ENCODE results near the gene SRSF2.
"Not testable (repeated sequence)": the region's sequence is repeated elsewhere in the genome, so short reads cannot be mapped to it uniquely, and the experiment has no call there.

Gene SRSF2

GRCh38 chr17:76700270-76700616 is 36.9 kb downstream of the SRSF2 start:
- DNase-seq: no peak

GRCh38 chr17:76698466-76698977 is 38.6 kb downstream of the SRSF2 start:
- DNase-seq: not testable (repeated sequence)

GRCh38 chr17:76697702-76698465 is 39.2 kb downstream of the SRSF2 start:
- DNase-seq: no peak

- no peak for DNase-seq
These were observed 40.1 kb downstream of the SRSF2 start for GRCh38 chr17:76696763-76697701.

GRCh38 chr17:76695059-76695831 is 41.9 kb downstream of the SRSF2 start:
- no peak for DNase-seq

DNA sequence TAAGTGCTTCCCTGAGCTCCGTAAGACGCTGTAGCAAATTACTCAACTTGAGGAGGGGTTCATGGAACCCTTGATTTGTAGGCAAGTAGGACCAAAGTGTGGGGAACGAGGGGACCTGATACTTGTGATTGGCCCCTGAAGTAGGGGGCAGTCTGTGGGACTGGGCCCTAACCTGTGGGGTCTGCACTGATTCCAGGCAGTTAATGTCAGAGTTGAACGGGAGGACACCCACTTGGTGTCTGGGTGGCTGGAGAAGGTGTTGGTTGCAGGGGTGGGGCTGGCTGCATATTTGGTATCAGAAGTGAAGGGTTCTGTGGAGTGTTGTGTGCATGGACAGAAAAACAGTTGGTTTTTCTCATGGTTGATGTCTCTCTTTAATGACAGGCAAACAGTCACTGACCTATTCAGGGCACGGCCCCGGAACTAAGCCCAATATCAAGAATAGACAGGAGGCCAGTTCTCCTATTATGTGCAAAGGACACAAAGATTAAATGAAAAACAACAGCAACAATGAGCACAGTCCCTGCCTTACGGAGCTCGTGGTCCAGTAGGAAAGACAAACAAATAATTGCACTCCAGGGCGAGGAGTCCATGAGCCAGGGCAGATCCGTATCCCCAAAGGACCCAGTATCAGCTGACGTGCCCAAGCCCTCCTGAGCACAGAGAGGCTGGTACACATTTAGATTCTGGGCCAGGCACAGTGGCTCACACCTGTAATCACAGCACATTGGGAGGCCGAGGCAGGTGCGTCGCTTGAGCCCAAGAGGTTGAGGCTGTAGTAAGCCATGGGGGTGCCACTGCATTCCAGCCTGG is 45.5 kb downstream of the SRSF2 start:
- no peak for DNase-seq

DNA sequence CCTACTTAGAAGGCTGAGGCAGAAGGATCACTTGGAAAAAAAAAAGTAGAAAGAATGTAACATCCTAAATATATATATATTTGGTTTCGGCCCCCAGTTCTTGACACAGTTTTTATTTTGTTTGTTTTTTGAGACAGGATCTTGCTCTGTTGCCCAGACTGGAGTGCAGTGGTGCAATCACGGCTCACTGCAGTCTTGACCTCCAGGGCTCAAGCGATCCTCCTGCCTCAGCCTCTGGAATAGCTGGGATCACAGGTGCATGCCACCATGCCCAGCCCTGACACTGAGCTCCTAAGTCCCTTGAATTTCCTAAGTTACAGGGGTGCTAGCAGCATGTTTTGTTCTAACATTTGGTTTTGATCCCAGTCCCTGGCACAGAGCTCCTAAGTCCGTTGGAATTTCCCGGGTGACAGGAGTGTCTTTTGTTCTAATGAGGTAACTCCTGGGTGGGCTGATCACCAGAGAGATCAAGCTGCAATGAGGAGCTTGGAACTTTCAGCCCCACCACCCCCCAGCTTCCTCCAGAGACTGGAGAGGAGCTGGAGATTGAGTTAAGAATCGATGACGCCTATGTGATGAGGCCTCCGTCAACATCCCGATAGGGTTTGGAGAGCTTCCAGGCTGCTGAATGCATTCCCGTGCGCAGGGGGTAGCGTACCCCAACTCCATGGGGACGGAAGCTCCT is 46.4 kb downstream of the SRSF2 start:
- DNase-seq: no peak

GRCh38 chr17:76689859-76690258 is 47.3 kb downstream of the SRSF2 start:
- DNase-seq: no peak

GRCh38 chr17:76688165-76688622 is 48.9 kb downstream of the SRSF2 start:
- no peak for DNase-seq

DNA sequence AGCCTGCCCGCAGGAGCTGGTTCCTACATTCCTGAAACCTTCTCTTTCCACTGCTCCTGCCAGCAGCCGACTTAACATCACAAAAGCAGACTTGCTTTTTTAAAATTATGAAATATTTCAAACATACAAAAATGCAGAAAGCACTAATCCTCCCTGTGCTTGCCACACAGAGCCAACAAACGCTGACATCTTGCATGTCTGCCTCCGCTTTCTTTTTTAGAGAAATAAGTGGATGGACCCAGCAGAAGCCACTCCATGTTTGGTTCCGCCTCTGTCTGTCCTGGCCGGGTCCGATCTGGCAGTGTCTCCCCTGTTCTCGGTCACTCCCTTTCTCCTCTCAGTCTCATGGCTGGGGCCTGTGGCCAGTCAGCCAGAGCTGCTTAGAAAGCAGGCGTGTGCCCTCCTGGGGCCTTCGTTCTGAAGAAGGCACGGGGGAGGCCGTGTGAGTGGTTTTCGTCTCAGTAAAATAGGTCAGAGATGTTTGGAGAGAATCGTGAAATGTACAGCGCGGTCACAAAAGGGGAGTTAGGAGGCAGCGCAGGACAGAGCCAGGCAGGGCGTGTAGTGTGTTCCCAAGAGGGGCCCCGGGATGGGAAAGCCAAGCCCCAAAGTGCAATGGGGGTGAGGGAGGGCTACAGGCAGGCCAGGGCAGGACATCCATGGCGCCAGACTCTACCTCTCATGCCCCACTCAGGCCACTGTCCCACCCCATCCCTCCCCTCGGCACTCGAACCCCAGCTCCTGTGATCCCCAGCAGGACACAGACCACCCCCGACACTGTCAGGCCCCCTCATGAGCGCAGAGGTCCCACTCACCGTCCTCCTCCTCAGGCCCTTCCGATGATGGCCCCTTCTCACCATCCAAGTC is 49.6 kb downstream of the SRSF2 start:
- DNase-seq: no peak

DNA sequence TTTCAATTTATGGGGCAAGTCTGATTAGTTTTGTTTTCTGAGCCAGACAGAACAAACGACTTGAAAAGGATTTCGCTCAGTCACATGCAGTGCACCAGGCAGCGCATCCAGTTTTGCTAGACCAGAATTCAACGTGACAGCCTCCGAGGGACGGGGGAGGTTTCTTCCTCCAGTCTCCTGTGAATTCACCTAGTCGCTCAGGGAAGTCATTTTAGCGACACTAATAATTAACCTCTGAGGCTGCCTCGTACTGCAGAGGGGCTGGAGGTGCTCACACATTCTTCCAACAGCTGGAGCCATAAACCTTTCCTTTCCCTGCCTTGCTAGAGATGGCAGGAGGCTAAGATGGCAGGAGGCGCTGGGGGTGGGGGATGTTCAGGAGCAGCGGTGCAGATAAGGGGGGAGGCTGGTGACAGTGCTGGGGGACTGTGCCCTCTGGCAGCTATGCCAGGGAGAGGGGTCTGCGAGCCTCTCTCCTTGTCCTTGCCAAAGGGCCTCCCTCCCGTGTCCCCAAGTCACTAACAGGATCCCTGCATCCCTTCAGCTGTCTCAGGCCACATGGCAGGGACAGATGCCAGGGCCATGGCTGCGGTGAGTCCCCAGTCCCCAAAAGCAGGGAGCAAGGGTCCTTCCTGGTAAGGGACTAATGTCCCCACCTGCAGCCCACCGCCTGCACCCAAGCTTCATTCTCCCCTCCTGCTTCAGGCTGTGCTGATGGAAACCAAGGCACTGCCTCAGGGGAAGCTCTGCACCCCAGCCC is 50.4 kb downstream of the SRSF2 start:
- DNase-seq: no peak

- DNase-seq: no peak
These were observed 51.3 kb downstream of the SRSF2 start for GRCh38 chr17:76685846-76686245.

DNA sequence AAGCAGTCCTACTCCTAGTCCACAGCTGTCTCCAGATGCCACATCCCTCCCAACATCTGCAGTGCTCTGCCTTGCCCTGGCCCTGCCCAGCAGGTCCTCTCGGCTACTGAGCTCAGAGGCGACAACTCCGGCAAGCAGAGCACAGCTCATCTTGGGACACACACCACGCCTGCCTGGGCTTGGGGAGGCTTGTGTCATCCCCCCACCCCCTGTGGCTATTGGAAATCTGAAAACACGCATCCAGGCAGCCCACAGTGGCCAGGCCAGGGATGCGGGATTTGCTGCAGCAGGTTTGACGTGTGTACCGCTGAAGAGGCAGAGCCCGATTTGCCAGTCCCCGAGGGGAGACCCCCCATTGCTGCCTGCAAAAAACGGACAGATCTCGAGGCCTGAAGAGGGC is 51.8 kb downstream of the SRSF2 start:
- no peak for DNase-seq

GRCh38 chr17:76684756-76685155 is 52.4 kb downstream of the SRSF2 start:
- no peak for DNase-seq
